GM12801 (cell line): ENCODE results near the gene MDH1.

Experiments
- CTCF ChIP-seq: IDR thresholded peaks from one replicate; pipeline ENCODE4 v1.5.1; 2011; ENCODE audit warnings: control low read depth; ENCODE audit not compliant: insufficient read length; ENCODE audit errors: extremely low read depth

The MDH1 gene

GRCh38 chr2:63562751-63563150, 26.0 kb upstream of the MDH1 start:
- no peak for TF ChIP-seq CTCF

GRCh38 chr2:63569740-63570139, 19.0 kb upstream of the MDH1 start:
- no peak for TF ChIP-seq CTCF

GRCh38 chr2:63571291-63571690, 17.5 kb upstream of the MDH1 start:
- no peak for TF ChIP-seq CTCF

GRCh38 chr2:63572001-63572400, 16.8 kb upstream of the MDH1 start:
- TF ChIP-seq CTCF = no peak

- TF ChIP-seq CTCF = no peak
These were observed 12.2 kb upstream of the MDH1 start for GRCh38 chr2:63576546-63576945.

- TF ChIP-seq CTCF = no peak
These were observed 10.0 kb upstream of the MDH1 start for GRCh38 chr2:63578767-63579166.

- TF ChIP-seq CTCF = no peak
These were observed 8.0 kb upstream of the MDH1 start for GRCh38 chr2:63580651-63581297.
